Measurements from ENCODE around the gene RGS11. TPM values are rescaled to one million over a fixed set of nuclear protein-coding genes. Genes with fewer than 3 reads are reported as not detected.

RGS11 gene
- total and polyA plus RNA-seq, 9 of the 15 experiments (the other 6 are each of a cell fraction or from before 2014, with no cell fraction given), result not detected

DNA sequence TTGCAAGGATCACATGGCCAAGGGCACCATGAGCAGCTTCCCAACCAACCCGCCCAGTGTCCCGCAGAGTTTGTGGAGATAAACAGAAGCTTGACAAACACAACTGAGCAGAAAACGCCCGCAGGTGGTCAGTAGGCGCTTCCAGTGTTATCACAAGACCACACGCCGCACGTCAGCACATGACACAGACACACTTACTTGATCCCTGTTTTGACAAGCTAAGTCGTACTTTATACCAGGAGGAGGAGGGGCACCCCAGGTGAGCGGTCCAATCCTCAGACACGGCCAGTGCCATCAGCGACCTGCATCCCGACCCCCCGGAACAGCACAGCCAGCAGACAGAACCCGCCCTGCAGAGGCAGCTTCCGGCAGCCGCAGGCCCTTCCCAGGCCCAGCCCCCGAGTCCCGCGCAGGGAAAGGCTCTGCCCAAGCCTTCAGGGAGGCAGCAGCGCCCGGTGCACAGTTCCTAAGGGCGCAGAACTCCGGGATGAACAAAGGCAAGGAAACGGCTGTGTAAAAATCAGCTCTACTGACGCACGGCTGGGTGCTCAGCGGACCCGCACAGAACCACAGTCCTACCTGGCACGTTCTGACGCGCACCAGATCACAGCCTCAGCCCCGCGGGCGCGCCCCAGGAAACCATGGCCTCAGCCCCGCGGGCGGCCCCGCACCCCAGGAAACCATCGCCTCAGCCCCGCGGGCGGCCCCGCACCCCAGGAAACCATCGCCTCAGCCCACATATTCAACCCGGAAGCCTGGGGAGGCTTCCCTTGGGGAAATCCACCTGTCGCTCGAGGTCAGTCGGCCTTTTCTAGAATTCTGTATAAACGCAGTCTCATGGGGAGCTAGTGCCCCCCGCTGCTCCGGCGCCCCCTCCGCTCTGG lies 48.9 kb upstream of the RGS11 start (continued):
- TF ChIP-seq CTBP1 (IDR thresholded peaks at IDR 0.05; ENCODE audit: borderline replicate concordance) (peak; percentile 89; the same call in 1 of the 2 replicates), CEBPG (CRISPR knock-in tag; IDR thresholded peaks at IDR 0.05) (no peak), CEBPG (tag; conservative IDR thresholded peaks at IDR 0.05 in 1 of 2, IDR thresholded peaks at IDR 0.05 in 1 of 2) (no peak), FOXK2 (conservative IDR thresholded peaks at IDR 0.05 in 1 of 2, IDR thresholded peaks at IDR 0.05 in 1 of 2; ENCODE audit: low read depth in 2 of 2) (peak; percentile 89 to 95), XRCC3 (IDR thresholded peaks at IDR 0.05) (no peak), STAG1 (CRISPR knock-in tag; IDR thresholded peaks at IDR 0.05; ENCODE audit: borderline replicate concordance) (no peak), TAF15 (IDR thresholded peaks at IDR 0.05; ENCODE audit: low read depth, low read length) (no peak), EZH2 (IDR thresholded peaks at IDR 0.05; ENCODE audit: borderline replicate concordance, low read depth, low read length) (no peak), TAF1 (IDR thresholded peaks at IDR 0.05; ENCODE audit: control insufficient read depth, extremely low read depth, insufficient read depth, low read length, severe bottlenecking) (no peak), ETV5 (CRISPR knock-in tag; IDR thresholded peaks at IDR 0.05; ENCODE audit: low read depth) (peak; percentile 65; the same call in 1 of the 2 replicates), HNRNPLL (IDR thresholded peaks at IDR 0.05; ENCODE audit: low read depth, low read length, poor library complexity, severe bottlenecking) (no peak), ZNF778 (CRISPR knock-in tag; IDR thresholded peaks at IDR 0.05) (no peak)
- TF ChIP-seq, protein P1, sequence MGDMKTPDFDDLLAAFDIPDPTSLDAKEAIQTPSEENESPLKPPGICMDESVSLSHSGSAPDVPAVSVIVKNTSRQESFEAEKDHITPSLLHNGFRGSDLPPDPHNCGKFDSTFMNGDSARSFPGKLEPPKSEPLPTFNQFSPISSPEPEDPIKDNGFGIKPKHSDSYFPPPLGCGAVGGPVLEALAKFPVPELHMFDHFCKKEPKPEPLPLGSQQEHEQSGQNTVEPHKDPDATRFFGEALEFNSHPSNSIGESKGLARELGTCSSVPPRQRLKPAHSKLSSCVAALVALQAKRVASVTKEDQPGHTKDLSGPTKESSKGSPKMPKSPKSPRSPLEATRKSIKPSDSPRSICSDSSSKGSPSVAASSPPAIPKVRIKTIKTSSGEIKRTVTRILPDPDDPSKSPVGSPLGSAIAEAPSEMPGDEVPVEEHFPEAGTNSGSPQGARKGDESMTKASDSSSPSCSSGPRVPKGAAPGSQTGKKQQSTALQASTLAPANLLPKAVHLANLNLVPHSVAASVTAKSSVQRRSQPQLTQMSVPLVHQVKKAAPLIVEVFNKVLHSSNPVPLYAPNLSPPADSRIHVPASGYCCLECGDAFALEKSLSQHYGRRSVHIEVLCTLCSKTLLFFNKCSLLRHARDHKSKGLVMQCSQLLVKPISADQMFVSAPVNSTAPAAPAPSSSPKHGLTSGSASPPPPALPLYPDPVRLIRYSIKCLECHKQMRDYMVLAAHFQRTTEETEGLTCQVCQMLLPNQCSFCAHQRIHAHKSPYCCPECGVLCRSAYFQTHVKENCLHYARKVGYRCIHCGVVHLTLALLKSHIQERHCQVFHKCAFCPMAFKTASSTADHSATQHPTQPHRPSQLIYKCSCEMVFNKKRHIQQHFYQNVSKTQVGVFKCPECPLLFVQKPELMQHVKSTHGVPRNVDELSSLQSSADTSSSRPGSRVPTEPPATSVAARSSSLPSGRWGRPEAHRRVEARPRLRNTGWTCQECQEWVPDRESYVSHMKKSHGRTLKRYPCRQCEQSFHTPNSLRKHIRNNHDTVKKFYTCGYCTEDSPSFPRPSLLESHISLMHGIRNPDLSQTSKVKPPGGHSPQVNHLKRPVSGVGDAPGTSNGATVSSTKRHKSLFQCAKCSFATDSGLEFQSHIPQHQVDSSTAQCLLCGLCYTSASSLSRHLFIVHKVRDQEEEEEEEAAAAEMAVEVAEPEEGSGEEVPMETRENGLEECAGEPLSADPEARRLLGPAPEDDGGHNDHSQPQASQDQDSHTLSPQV (IDR thresholded peaks at IDR 0.05), result peak; percentile 78
- TF ChIP-seq, protein P2, sequence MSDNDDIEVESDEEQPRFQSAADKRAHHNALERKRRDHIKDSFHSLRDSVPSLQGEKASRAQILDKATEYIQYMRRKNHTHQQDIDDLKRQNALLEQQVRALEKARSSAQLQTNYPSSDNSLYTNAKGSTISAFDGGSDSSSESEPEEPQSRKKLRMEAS (CRISPR knock-in tag; IDR thresholded peaks at IDR 0.05), result peak; percentile 88
- TF ChIP-seq, protein P3, sequence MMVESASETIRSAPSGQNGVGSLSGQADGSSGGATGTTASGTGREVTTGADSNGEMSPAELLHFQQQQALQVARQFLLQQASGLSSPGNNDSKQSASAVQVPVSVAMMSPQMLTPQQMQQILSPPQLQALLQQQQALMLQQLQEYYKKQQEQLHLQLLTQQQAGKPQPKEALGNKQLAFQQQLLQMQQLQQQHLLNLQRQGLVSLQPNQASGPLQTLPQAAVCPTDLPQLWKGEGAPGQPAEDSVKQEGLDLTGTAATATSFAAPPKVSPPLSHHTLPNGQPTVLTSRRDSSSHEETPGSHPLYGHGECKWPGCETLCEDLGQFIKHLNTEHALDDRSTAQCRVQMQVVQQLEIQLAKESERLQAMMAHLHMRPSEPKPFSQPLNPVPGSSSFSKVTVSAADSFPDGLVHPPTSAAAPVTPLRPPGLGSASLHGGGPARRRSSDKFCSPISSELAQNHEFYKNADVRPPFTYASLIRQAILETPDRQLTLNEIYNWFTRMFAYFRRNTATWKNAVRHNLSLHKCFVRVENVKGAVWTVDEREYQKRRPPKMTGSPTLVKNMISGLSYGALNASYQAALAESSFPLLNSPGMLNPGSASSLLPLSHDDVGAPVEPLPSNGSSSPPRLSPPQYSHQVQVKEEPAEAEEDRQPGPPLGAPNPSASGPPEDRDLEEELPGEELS (CRISPR knock-in tag; IDR thresholded peaks at IDR 0.05; ENCODE audit: borderline replicate concordance), result no peak; the same call in 1 of the 2 replicates
- TF ChIP-seq, protein P4, sequence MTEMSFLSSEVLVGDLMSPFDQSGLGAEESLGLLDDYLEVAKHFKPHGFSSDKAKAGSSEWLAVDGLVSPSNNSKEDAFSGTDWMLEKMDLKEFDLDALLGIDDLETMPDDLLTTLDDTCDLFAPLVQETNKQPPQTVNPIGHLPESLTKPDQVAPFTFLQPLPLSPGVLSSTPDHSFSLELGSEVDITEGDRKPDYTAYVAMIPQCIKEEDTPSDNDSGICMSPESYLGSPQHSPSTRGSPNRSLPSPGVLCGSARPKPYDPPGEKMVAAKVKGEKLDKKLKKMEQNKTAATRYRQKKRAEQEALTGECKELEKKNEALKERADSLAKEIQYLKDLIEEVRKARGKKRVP (CRISPR knock-in tag; IDR thresholded peaks at IDR 0.05), result no peak
- TF ChIP-seq, protein P5, sequence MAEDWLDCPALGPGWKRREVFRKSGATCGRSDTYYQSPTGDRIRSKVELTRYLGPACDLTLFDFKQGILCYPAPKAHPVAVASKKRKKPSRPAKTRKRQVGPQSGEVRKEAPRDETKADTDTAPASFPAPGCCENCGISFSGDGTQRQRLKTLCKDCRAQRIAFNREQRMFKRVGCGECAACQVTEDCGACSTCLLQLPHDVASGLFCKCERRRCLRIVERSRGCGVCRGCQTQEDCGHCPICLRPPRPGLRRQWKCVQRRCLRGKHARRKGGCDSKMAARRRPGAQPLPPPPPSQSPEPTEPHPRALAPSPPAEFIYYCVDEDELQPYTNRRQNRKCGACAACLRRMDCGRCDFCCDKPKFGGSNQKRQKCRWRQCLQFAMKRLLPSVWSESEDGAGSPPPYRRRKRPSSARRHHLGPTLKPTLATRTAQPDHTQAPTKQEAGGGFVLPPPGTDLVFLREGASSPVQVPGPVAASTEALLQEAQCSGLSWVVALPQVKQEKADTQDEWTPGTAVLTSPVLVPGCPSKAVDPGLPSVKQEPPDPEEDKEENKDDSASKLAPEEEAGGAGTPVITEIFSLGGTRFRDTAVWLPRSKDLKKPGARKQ (CRISPR knock-in tag; IDR thresholded peaks at IDR 0.05), result 0 out of 2 replicates have a peak, but pooled peaks have one; percentile 7
